HFFc6 (cell line): ENCODE measurements around the gene BRIP1. TPM values are rescaled to one million over a fixed set of nuclear protein-coding genes. Genes with fewer than 3 reads are reported as not detected.

Experiments
- DNase-seq: peaks from one replicate; pipeline ENCODE4 v3.0.0-alpha.2; 2018
- H3K27ac Mint-ChIP-seq: 2 replicates; pipeline ENCODE4 v1.8.0; 2020; ENCODE audit warnings: mild to moderate bottlenecking, mixed read lengths
- H3K27me3 Mint-ChIP-seq: 2 replicates; pipeline ENCODE4 v1.8.0; 2021; ENCODE audit warnings: mild to moderate bottlenecking, moderate library complexity, mixed read lengths; ENCODE audit not compliant: insufficient read depth
- H3K36me3 Mint-ChIP-seq: 2 replicates; pipeline ENCODE4 v1.8.0; 2021; ENCODE audit warnings: low read depth, mixed read lengths
- H3K4me1 Mint-ChIP-seq: 2 replicates; pipeline ENCODE4 v1.8.0; 2020; ENCODE audit warnings: low read depth, mixed read lengths
- H3K4me3 Mint-ChIP-seq: 2 replicates; pipeline ENCODE4 v1.8.0; 2020; ENCODE audit warnings: mild to moderate bottlenecking, moderate library complexity, mixed read lengths
- H3K9me3 Mint-ChIP-seq: 2 replicates; pipeline ENCODE4 v1.8.0; 2020; ENCODE audit warnings: mild to moderate bottlenecking, mixed read lengths
- total RNA-seq, 6 experiments: library from RNA; stranded (reverse); fragmentation: NEBNext Ultra II Directional; extraction: Animal tissue kit (Norgen Biotek cat#: 25700); gene quantifications; 2 replicates in 1 of 6; 3 replicates in 5 of 6; pipeline ENCODE4 v1.2.3, GENCODE V29; 2021
- TF ChIP-seq, protein P1 (sequence below): fragments of 200-600 bp; sonication (generic); IDR thresholded peaks from 2 replicates; pipeline ENCODE4 v1.5.0; 2021; ENCODE audit warnings: antibody characterized with exemption, mild to moderate bottlenecking

The BRIP1 gene
- total RNA-seq, 6 experiments from 2014 or later = 4.6 to 9.7 (median 8.5) TPM

DNA sequence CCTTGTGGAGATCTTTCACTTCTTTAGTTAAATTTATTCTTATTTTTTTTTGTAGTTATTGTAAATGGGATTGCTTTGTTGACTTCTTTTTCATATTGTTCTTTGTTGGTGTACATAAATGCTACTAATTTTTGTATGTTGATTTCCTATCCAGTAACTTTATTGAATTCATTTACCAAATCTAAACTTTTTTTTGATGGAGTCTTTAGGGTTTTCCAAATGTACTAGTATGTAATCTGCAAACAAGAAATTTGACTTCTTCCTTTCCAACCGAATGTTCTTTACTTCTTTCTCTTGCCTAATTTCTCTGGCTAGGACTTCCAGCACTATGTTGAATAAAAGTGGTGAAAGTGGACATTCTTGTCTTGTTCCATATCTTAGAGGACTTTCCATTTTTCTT, 230.5 kb downstream of the BRIP1 start:
- TF ChIP-seq, protein P1, sequence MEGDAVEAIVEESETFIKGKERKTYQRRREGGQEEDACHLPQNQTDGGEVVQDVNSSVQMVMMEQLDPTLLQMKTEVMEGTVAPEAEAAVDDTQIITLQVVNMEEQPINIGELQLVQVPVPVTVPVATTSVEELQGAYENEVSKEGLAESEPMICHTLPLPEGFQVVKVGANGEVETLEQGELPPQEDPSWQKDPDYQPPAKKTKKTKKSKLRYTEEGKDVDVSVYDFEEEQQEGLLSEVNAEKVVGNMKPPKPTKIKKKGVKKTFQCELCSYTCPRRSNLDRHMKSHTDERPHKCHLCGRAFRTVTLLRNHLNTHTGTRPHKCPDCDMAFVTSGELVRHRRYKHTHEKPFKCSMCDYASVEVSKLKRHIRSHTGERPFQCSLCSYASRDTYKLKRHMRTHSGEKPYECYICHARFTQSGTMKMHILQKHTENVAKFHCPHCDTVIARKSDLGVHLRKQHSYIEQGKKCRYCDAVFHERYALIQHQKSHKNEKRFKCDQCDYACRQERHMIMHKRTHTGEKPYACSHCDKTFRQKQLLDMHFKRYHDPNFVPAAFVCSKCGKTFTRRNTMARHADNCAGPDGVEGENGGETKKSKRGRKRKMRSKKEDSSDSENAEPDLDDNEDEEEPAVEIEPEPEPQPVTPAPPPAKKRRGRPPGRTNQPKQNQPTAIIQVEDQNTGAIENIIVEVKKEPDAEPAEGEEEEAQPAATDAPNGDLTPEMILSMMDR = no peak
- peaks cover 18% of the 10 kb centered on the region for H3K36me3 Mint-ChIP-seq
- H3K27ac Mint-ChIP-seq = no peak overlapping the region
- H3K9me3 Mint-ChIP-seq = peaks cover 3% of the 10 kb centered on the region; the same call in 1 of the 2 replicates
- peaks cover 5% of the 10 kb centered on the region; the same call in 1 of the 2 replicates for H3K27me3 Mint-ChIP-seq
- peaks cover 6% of the 10 kb centered on the region; the same call in 1 of the 2 replicates for H3K4me1 Mint-ChIP-seq
- no peak for DNase-seq
- H3K4me3 Mint-ChIP-seq = no peak overlapping the region

DNA sequence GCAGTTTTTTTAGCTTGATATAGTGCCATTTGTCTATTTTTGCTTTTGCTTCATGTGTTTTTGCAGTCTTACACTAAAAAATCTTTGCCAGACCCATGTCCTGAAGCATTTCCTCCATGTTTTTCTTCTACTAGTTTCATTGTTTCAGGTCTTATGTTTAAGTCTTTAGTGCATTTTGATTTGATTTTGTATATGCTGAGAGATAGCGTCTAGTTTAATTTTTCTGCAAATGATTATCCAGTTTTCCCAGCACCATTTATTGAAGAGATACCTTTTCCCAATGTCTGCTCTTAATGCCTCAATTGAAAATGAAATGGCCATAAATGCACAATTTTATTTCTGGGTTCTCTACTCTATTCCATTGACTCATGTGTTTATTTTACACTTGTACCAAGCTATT, 231.5 kb downstream of the BRIP1 start:
- H3K4me1 Mint-ChIP-seq = peaks cover 6% of the 10 kb centered on the region; the same call in 1 of the 2 replicates
- H3K27me3 Mint-ChIP-seq = peaks cover 5% of the 10 kb centered on the region; the same call in 1 of the 2 replicates
- peaks cover 18% of the 10 kb centered on the region for H3K36me3 Mint-ChIP-seq
- no peak overlapping the region for H3K27ac Mint-ChIP-seq
- TF ChIP-seq, protein P1 = no peak
- H3K4me3 Mint-ChIP-seq = no peak overlapping the region
- no peak for DNase-seq
- H3K9me3 Mint-ChIP-seq = peaks cover 3% of the 10 kb centered on the region; the same call in 1 of the 2 replicates

Other genes starting within 250 kb of the BRIP1 start
- 10 to 100 TPM in 2 of 6 experiments, 1 to 10 TPM in 4; 8.1 to 10.1 (median 9.5) TPM for gene INTS2, start 64.5 kb upstream of the BRIP1 start, total RNA-seq
- gene MED13, start 201.8 kb upstream of the BRIP1 start, total RNA-seq = 10 to 100 TPM; 29.0 to 40.5 (median 33.6) TPM